GM12801 (cell line): ENCODE data around the gene FXYD6.

Experiments used
- CTCF ChIP-seq: IDR thresholded peaks from one replicate; pipeline ENCODE4 v1.5.1; 2011; ENCODE audit warnings: control low read depth; ENCODE audit not compliant: insufficient read length; ENCODE audit errors: extremely low read depth

The FXYD6 gene

GRCh38 chr11:117831661-117832415 lies 44.6 kb downstream of the FXYD6 start:
- no peak for TF ChIP-seq CTCF

- TF ChIP-seq CTCF, result no peak
These were observed 45.6 kb downstream of the FXYD6 start for GRCh38 chr11:117830674-117831351.

- no peak for TF ChIP-seq CTCF
These were observed 46.4 kb downstream of the FXYD6 start for GRCh38 chr11:117830072-117830471.

- TF ChIP-seq CTCF, result no peak
These were observed 47.1 kb downstream of the FXYD6 start for GRCh38 chr11:117829369-117829725.

- TF ChIP-seq CTCF, result no peak
These were observed 47.7 kb downstream of the FXYD6 start for GRCh38 chr11:117828611-117829368.

GRCh38 chr11:117827521-117828511 lies 48.6 kb downstream of the FXYD6 start:
- no peak for TF ChIP-seq CTCF

- no peak for TF ChIP-seq CTCF
These were observed 49.6 kb downstream of the FXYD6 start for GRCh38 chr11:117826832-117827231.
